Stomach (tissue), 9 donors: ENCODE results near the gene RTL10. TPM values are rescaled to one million over a fixed set of nuclear protein-coding genes. Genes with fewer than 3 reads are reported as not detected.

Experiments
- DNase-seq, 2 donors: peaks; one replicate each; pipeline versions ENCODE4 v3.0.0 to v3.0.0-alpha.2; 2013 to 2019
- H3K27ac ChIP-seq, 5 donors: fragments of 200-600 bp in 4 of 5; sonication (generic) in 4 of 5; one replicate each; pipeline ENCODE4 v1.5.1; 2013 to 2019; ENCODE audit warnings: mild to moderate bottlenecking in 1 of 5, moderate library complexity in 1 of 5
- H3K27me3 ChIP-seq, 3 donors: fragments of 200-600 bp; sonication (generic); one replicate each; pipeline ENCODE4 v1.5.1; 2017 to 2019; ENCODE audit warnings: mixed run types in 1 of 3
- H3K36me3 ChIP-seq, 4 donors: fragments of 200-600 bp; sonication (generic); 1 replicate in 3 of 4; 2 replicates in 1 of 4; pipeline ENCODE4 v1.5.1; 2016 to 2019
- H3K4me1 ChIP-seq, 4 donors: fragments of 200-600 bp; sonication (generic); one replicate each; pipeline ENCODE4 v1.5.1; 2016 to 2019
- H3K4me3 ChIP-seq, 4 donors: fragments of 200-600 bp; sonication (generic) in 3 of 4; one replicate each; pipeline ENCODE4 v1.5.1; 2016 to 2019; ENCODE audit warnings: mild to moderate bottlenecking in 1 of 4
- H3K9me3 ChIP-seq, 4 donors: fragments of 200-600 bp; sonication (generic); one replicate each; pipeline ENCODE4 v1.5.1; 2016 to 2019
- EP300 ChIP-seq: sonication (generic); formaldehyde crosslinking; IDR thresholded peaks from one replicate; pipeline ENCODE4 v1.6.1; 2017; ENCODE audit warnings: antibody characterized with exemption
- POLR2A ChIP-seq, 4 donors: fragments of 450-650 bp; IDR thresholded peaks; one replicate each; pipeline ENCODE4 v1.6.1; 2016; ENCODE audit warnings: antibody characterized with exemption in 4 of 4, control low read depth in 2 of 4, mild to moderate bottlenecking in 1 of 4, moderate library complexity in 1 of 4
- POLR2AphosphoS5 ChIP-seq, 3 donors: sonication (generic); formaldehyde crosslinking; IDR thresholded peaks; one replicate each; pipeline ENCODE4 v1.6.1; 2016; ENCODE audit warnings: antibody characterized with exemption in 3 of 3
- WGBS, 5 donors: extraction: QIAGEN DNeasy Blood & Tissue Kit in 3 of 5; methylation state at CpG; one replicate each; pipeline versions ENCODE4 v1.1.5 to v1.1.7; 2013 to 2018; 5-methylcytosine and 5-hydroxymethylcytosine counted together
- intact Hi-C: fragments of 100-400 bp; cut with DNase I; formaldehyde crosslinking; loops from one replicate; pipeline ENCODE4 v1.15.1; 2023; ENCODE audit warnings: low total_unique reads
- polyA plus RNA-seq, 3 donors: library from polyadenylated mRNA; stranded (reverse); fragments of 200-250 nt; gene quantifications; one replicate each; pipeline ENCODE4 v1.2.3, GENCODE V29; 2013
- total RNA-seq, 5 donors: library from RNA; depleted of rRNA; stranded (reverse); fragments of >200 nt; gene quantifications; one replicate each; pipeline versions ENCODE4 v1.1.0 to v1.2.3, GENCODE V29; 2014 to 2016
- TF ChIP-seq, protein P1 (sequence below), 7 experiments: fragments of 450-650 bp in 4 of 7; fragments of 200-600 bp in 3 of 7; sonication (generic) in 3 of 7; IDR thresholded peaks; one replicate each; pipeline ENCODE4 v1.5.1; 2016 to 2019; ENCODE audit warnings: antibody characterized with exemption in 7 of 7, control low read depth in 2 of 7, mild to moderate bottlenecking in 1 of 7
- donor health status: healthy with polysubstance abuse.
- donor health status: Bipolar disorder and iron deficiency.
- donor health status: healthy.

RTL10 gene
- total and polyA plus RNA-seq, 8 donors: 1.7 to 28.1 (median 8.4) TPM

DNA sequence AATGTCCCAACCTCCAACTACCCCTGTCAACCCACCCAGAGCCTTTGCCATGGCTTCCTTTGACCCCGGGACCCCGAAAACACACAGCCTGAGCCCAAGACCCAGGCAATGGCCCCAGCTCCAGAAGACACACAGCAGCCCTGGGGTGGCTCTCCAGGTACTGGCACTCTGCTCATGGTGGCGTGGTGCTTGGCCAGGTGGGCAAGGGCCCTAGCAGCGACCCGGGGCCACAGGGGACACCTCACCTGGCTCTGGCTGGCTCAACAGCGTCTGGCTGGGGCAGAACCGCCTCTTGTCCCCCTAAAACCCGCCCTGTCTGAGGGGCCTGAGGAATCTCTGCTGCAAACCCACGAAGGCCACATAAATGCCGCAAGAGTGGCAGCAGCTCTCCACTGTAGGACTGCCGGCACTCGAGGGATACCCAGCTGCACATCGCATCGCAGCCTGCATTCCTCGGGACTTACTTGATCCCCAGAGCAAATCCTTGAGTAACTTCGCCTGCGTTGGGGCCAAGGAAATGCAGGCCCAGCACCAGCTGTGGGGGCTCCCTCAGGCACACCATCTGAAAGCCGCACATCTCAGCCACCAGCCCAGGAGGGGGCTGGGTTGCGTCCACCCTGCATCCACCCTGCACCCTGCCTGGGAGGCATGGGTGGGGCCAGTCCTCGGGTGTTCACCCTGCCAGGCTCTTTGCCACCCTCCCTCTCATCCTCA, 23.1 kb upstream of the RTL10 start:
- Histone ChIP-seq H3K4me1 (peaks cover 12 to 46% (median 35%) of the 10 kb centered on the region in 4 donors), H3K27me3 (no peaks in the 10 kb centered on the region), H3K9me3 (no peaks in the 10 kb centered on the region), H3K4me3 (no peak overlapping the region), H3K27ac (no peak overlapping the region), H3K36me3 (peaks cover 0 to 52% (median 43%) of the 10 kb centered on the region in 4 donors)
- intact Hi-C loops: no loop called here
- WGBS, 5 donors: 75 to 88% (median 86%) methylated on average over 15 to 20 of the region's 20 CpGs
- no peak for TF ChIP-seq POLR2A (IDR thresholded peaks at IDR 0.05)
- TF ChIP-seq POLR2AphosphoS5 (IDR thresholded peaks at IDR 0.05): no peak
- TF ChIP-seq EP300: no peak
- TF ChIP-seq, protein P1, sequence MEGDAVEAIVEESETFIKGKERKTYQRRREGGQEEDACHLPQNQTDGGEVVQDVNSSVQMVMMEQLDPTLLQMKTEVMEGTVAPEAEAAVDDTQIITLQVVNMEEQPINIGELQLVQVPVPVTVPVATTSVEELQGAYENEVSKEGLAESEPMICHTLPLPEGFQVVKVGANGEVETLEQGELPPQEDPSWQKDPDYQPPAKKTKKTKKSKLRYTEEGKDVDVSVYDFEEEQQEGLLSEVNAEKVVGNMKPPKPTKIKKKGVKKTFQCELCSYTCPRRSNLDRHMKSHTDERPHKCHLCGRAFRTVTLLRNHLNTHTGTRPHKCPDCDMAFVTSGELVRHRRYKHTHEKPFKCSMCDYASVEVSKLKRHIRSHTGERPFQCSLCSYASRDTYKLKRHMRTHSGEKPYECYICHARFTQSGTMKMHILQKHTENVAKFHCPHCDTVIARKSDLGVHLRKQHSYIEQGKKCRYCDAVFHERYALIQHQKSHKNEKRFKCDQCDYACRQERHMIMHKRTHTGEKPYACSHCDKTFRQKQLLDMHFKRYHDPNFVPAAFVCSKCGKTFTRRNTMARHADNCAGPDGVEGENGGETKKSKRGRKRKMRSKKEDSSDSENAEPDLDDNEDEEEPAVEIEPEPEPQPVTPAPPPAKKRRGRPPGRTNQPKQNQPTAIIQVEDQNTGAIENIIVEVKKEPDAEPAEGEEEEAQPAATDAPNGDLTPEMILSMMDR (IDR thresholded peaks at IDR 0.05): no peak
- DNase-seq: peak in 1 of 2 donors; percentile 24

DNA sequence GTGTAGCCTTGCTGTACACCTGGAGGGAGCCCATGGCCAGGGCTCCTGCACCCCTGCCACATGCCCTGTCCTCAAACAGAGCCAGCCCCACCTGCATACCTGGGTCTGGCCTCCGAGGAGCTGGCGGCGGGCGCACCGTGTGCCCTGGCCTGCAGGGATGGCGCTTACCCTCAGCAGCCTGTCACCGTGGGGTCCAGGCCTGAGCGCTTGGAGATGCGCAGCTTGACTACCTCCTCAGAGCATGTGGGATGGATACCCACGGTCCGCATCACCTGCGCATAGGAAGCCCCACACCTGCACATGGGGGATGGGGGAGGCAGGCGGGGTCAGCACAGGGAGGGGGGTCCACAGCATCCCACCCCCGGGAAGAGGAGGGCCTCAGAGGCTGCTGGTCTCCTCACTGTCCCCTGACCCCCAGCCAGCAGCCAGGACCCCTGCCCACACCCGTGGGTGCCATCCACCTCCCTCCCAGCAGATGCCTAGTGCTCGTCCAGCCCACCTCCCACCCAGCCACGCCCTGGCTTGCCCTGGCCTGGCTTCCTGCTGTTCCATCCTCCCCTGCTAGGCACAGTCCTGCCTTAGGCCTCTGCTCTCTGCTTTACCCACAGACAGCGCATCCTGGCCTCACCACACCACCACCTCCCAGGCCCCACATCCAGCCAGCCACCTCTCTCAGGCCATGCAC, 22.4 kb upstream of the RTL10 start:
- TF ChIP-seq EP300 (no peak), POLR2A (IDR thresholded peaks at IDR 0.05) (no peak), POLR2AphosphoS5 (IDR thresholded peaks at IDR 0.05) (no peak)
- TF ChIP-seq, protein P1 (IDR thresholded peaks at IDR 0.05): no peak
- DNase-seq: peak in 1 of 2 donors; percentile 5
- no peak overlapping the region for H3K4me3 ChIP-seq
- H3K9me3 ChIP-seq: no peaks in the 10 kb centered on the region
- 86 to 93% (median 87%) methylated on average over 6 to 18 of the region's 18 CpGs for WGBS, 5 donors
- no peaks in the 10 kb centered on the region for H3K27me3 ChIP-seq
- H3K27ac ChIP-seq: no peak overlapping the region
- peaks cover 12 to 49% (median 35%) of the 10 kb centered on the region in 4 donors for H3K4me1 ChIP-seq
- peaks cover 0 to 49% (median 40%) of the 10 kb centered on the region in 4 donors for H3K36me3 ChIP-seq
- intact Hi-C loops: no loop called here

DNA sequence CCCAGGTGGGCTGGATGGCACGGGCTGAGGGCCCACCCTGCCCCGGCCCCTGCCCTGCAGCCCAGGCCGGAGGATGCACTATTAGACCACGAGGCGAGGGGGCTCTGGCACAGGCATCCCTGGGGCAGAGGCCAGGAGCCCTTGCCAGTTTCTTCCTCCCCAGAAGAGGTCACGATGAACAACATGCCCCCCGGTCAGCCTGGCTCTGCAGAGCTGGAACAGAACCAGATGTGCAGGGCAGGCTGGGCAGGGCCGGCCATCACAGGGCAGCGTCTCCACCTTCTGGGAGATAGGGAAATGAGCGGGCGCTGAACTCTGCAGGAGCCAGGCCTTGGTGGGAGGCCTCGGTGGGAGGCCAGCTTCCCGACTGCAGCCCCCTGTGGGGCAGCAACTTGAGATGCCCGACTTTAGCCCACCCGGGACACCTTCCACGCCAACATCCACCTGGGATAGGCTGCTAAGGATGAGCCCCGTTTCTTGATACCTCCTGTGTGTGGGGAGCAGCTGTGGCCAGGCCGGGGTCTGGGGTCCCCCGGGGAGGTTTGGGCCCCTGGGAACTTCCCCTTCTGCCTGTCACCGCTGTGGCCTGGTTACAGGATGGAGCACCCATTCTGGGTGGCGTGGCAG, 21.8 kb upstream of the RTL10 start:
- WGBS, 5 donors: 77 to 85% (median 79%) methylated on average over 16 to 21 of the region's 21 CpGs
- Histone ChIP-seq H3K4me3 (no peak overlapping the region), H3K36me3 (peaks cover 0 to 49% (median 40%) of the 10 kb centered on the region in 4 donors), H3K9me3 (no peaks in the 10 kb centered on the region), H3K27ac (no peak overlapping the region), H3K27me3 (no peaks in the 10 kb centered on the region), H3K4me1 (peaks cover 5 to 43% (median 28%) of the 10 kb centered on the region in 4 donors)
- intact Hi-C loops: no loop called here
- TF ChIP-seq EP300: no peak
- no peak for TF ChIP-seq POLR2A (IDR thresholded peaks at IDR 0.05)
- TF ChIP-seq POLR2AphosphoS5 (IDR thresholded peaks at IDR 0.05): no peak
- peak in 1 of 2 donors; percentile 15 for DNase-seq

DNA sequence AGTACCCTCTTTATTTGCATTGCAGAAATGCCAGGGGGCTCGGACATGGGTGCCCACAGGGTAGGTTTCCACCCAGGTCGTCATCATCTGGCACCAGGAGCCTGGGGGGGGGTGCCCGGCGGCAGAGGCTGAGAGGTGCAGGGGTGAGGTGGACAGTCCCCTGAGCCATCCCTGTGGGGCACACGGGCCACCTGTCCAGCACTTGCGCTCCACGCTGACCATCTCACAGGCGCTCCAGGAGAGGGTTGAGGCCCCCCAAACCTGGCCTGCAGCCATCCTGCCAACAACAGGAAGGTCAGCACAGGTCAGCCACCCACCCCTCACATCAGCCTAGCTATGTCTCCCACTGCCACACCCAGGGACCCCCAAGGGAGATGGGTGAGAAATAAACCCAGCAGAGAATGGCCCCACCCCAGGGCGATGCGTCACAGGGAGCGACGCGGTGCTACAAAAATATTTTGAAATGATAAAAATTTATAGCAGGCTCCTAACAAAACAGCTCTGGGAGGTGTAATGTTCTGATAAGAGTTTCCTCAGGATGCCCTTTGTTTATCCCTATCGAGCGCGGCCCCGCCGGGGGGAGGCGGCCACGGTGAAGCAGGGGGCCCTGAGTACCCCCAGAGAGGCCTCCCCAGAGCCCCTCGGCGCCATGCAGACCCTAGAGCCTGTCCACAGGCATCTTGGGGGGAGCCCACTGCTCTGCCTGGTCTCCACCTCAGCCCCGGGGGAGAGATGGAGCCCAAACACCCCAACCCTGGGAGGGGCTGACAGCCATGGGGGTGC, 21.0 kb upstream of the RTL10 start:
- H3K27me3 ChIP-seq: no peaks in the 10 kb centered on the region
- no peak overlapping the region for H3K27ac ChIP-seq
- 76 to 83% (median 79%) methylated on average over 20 to 23 of the region's 23 CpGs for WGBS, 5 donors
- H3K4me3 ChIP-seq: no peak overlapping the region
- DNase-seq: peak in 1 of 2 donors; percentile 6
- TF ChIP-seq POLR2A (IDR thresholded peaks at IDR 0.05): no peak
- TF ChIP-seq POLR2AphosphoS5 (IDR thresholded peaks at IDR 0.05): no peak
- TF ChIP-seq EP300: no peak
- TF ChIP-seq, protein P1 (IDR thresholded peaks at IDR 0.05): no peak
- H3K36me3 ChIP-seq: peaks cover 0 to 49% (median 40%) of the 10 kb centered on the region in 4 donors
- intact Hi-C loops: no loop called here
- no peaks in the 10 kb centered on the region for H3K9me3 ChIP-seq
- peaks cover under 1 to 36% (median 24%) of the 10 kb centered on the region in 4 donors for H3K4me1 ChIP-seq
